Ectodermal cell (in vitro differentiated cells): Measurements from ENCODE around the gene SNX27. TPM values are rescaled to one million over a fixed set of nuclear protein-coding genes. Genes with fewer than 3 reads are reported as not detected.

Experiments used
- H3K27ac ChIP-seq: 2 replicates; pipeline ENCODE4 v1.7.0; 2013; ENCODE audit warnings: mild to moderate bottlenecking, low read depth, low read length; ENCODE audit not compliant: insufficient read depth, poor library complexity, severe bottlenecking
- H3K27me3 ChIP-seq: 2 replicates; pipeline ENCODE4 v1.7.0; 2013; ENCODE audit warnings: mild to moderate bottlenecking, low read length; ENCODE audit not compliant: insufficient read depth, control insufficient read depth, poor library complexity, severe bottlenecking
- H3K36me3 ChIP-seq: one replicate; pipeline ENCODE4 v1.7.0; 2013; ENCODE audit warnings: low read length; ENCODE audit not compliant: control insufficient read depth, insufficient read depth
- H3K4me1 ChIP-seq: one replicate; pipeline ENCODE4 v1.7.0; 2013; ENCODE audit warnings: low read length; ENCODE audit not compliant: control insufficient read depth, insufficient read depth
- H3K4me3 ChIP-seq: 2 replicates; pipeline ENCODE4 v1.7.0; 2013; ENCODE audit warnings: low read depth, low read length, control low read depth; ENCODE audit not compliant: insufficient read depth
- H3K9me3 ChIP-seq: 2 replicates; pipeline ENCODE4 v1.7.0; 2013; ENCODE audit warnings: mild to moderate bottlenecking, low read length, moderate library complexity; ENCODE audit not compliant: control insufficient read depth
- WGBS, 2 experiments: methylation state at CpG; one replicate each; pipeline ENCODE4 v1.1.7; 2013; ENCODE audit warnings: missing lambda C conversion rate in 2 of 2; 5-methylcytosine and 5-hydroxymethylcytosine counted together
- polyA plus RNA-seq, 4 experiments: library from polyadenylated mRNA; stranded (reverse); fragments of 50-300 nt; gene quantifications; one replicate each; pipeline ENCODE4 v1.2.3, GENCODE V29; 2013

The SNX27 gene
- polyA plus RNA-seq (2013, experiment 1 of 4) = 36.7 TPM
- 36.6 TPM for polyA plus RNA-seq (2013, experiment 2 of 4)
- polyA plus RNA-seq (2013, experiment 3 of 4) = 16.4 TPM
- 19.7 TPM for polyA plus RNA-seq (2013, experiment 4 of 4)

DNA sequence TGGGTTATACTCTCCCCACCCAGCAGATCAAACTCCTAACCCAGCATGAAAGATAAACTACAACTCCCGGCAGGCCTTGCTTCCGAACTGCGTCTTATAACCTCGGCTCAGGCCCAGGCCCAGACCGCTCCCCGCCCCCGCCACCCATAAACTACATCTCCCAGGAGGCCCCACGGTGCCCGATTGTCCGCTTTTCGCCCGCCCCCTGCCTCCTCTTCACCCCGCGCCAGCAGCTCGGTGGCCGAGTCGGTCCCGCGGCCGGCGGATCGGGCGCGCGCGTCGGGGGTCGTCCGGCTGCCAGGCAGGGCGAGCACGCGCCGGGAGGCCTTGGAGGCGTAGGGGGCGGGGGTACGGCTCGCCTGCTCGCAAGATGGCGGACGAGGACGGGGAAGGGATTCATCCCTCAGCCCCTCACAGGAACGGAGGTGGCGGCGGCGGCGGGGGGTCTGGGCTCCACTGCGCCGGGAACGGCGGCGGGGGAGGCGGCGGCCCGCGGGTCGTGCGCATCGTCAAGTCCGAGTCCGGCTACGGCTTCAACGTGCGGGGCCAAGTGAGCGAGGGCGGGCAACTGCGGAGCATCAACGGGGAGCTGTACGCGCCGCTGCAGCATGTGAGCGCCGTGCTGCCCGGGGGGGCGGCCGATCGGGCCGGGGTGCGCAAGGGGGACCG lies at the start of gene SNX27:
Gene SNX27, plus strand, starts transcription at position 219 of the 669 bp plus-strand sequence. Its CDS starts 152 bp downstream, at position 371.
- Histone ChIP-seq H3K4me3 (peak within 1 kb of the TSS; percentile 91), H3K36me3 (no peaks in the 10 kb centered on the region), H3K9me3 (no peaks in the 10 kb centered on the region), H3K27ac (peak within 1 kb of the TSS; percentile 30), H3K27me3 (no peaks in the 10 kb centered on the region), H3K4me1 (no peaks in the 10 kb centered on the region)
- 0% methylated on average over 79 of the region's 79 CpGs for WGBS, 2 experiments

DNA sequence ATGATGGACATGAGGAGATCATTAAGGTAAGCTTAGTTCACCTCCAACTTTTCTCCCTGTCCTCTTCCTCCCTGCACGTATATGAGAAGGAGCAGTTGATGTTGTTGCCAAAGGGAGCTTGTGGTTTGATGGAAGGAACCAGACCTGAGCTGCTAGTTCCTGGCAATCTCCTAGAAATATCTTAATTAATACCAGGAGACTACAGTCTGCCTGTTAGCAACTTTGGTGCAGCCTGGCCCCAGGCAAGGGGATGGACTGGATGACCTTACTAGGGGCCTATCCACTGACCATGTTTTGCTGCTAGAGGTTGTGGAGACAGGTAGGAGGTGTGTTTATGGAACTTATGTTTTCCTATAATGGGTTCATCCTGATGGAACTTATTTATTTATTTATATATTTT lies 49.2 kb upstream of the SNX27 start:
- H3K36me3 ChIP-seq = no peaks in the 10 kb centered on the region
- no peak overlapping the region for H3K27ac ChIP-seq
- no CpG with 5 or more reads among the region's 1 CpG for WGBS, 2 experiments
- no peaks in the 10 kb centered on the region for H3K27me3 ChIP-seq
- H3K9me3 ChIP-seq = no peaks in the 10 kb centered on the region
- H3K4me3 ChIP-seq = no peak overlapping the region
- H3K4me1 ChIP-seq = peaks cover 10% of the 10 kb centered on the region

GRCh38 chr1:151563376-151563775 lies 48.5 kb upstream of the SNX27 start:
- Histone ChIP-seq H3K9me3 (no peaks in the 10 kb centered on the region), H3K36me3 (no peaks in the 10 kb centered on the region), H3K4me1 (peaks cover 10% of the 10 kb centered on the region), H3K27ac (no peak overlapping the region), H3K27me3 (no peaks in the 10 kb centered on the region), H3K4me3 (no peak overlapping the region)
- WGBS, 2 experiments = 71% methylated on average over 1 of the region's 2 CpGs; no CpG with 5 or more reads in 1 of the 2 experiments

GRCh38 chr1:151565502-151566189 lies 46.2 kb upstream of the SNX27 start:
- Histone ChIP-seq H3K9me3 (no peaks in the 10 kb centered on the region), H3K27ac (peak overlapping the region; percentile 48), H3K4me3 (no peak overlapping the region), H3K4me1 (peaks cover 10% of the 10 kb centered on the region), H3K27me3 (no peaks in the 10 kb centered on the region), H3K36me3 (no peaks in the 10 kb centered on the region)
- WGBS, 2 experiments = 42 to 56% methylated on average over 5 of the region's 5 CpGs

DNA sequence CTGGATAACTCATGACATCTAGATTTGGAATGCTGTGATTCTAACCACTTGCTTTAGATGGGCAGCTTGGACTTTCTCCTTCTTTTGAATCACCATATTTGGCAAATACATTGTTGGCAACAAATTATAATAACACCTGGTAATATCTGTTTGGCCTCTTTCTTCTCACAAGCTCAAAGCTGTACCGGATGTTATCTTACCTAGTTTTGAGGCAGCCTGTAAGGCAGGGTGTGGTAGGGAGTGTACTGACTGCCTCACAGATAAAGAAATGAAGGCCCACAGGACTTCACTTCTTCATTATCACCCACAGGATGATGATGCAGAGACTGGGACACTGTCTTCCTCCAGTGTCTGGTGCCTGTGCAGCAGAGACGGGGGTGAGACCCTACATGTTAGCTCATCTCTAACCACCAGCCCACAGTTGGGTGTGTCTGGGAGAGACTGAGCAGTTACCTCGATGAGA lies 43.2 kb upstream of the SNX27 start:
- no peaks in the 10 kb centered on the region for H3K27me3 ChIP-seq
- 91 to 98% methylated on average over 3 of the region's 3 CpGs for WGBS, 2 experiments
- H3K36me3 ChIP-seq = no peaks in the 10 kb centered on the region
- H3K4me3 ChIP-seq = no peak overlapping the region
- no peaks in the 10 kb centered on the region for H3K9me3 ChIP-seq
- H3K27ac ChIP-seq = no peak overlapping the region
- peaks cover 10% of the 10 kb centered on the region for H3K4me1 ChIP-seq

DNA sequence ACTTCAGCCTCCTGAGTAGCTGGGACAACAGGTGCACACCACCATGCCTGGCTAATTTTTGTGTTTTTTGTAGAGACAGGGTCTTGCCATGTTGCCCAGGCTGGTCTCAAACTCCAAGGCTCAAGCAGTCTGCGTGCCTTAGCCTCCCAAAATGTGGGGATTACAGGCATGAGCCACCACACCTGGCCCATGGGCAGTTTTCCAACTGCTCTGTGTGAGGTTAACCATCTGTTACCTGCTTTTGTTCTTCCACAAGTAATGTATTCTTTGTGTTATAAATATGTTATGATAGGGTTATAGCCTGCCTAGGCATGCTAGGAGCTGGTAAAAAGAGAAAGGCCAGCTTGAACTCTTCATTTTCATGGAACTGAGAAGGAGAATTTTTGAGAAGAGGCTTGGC lies 41.0 kb upstream of the SNX27 start:
- 92% methylated on average over 1 of the region's 1 CpG for WGBS, 2 experiments
- H3K27ac ChIP-seq = no peak overlapping the region
- H3K9me3 ChIP-seq = no peaks in the 10 kb centered on the region
- no peaks in the 10 kb centered on the region for H3K36me3 ChIP-seq
- H3K27me3 ChIP-seq = no peaks in the 10 kb centered on the region
- no peak overlapping the region for H3K4me3 ChIP-seq
- peaks cover 5% of the 10 kb centered on the region for H3K4me1 ChIP-seq

DNA sequence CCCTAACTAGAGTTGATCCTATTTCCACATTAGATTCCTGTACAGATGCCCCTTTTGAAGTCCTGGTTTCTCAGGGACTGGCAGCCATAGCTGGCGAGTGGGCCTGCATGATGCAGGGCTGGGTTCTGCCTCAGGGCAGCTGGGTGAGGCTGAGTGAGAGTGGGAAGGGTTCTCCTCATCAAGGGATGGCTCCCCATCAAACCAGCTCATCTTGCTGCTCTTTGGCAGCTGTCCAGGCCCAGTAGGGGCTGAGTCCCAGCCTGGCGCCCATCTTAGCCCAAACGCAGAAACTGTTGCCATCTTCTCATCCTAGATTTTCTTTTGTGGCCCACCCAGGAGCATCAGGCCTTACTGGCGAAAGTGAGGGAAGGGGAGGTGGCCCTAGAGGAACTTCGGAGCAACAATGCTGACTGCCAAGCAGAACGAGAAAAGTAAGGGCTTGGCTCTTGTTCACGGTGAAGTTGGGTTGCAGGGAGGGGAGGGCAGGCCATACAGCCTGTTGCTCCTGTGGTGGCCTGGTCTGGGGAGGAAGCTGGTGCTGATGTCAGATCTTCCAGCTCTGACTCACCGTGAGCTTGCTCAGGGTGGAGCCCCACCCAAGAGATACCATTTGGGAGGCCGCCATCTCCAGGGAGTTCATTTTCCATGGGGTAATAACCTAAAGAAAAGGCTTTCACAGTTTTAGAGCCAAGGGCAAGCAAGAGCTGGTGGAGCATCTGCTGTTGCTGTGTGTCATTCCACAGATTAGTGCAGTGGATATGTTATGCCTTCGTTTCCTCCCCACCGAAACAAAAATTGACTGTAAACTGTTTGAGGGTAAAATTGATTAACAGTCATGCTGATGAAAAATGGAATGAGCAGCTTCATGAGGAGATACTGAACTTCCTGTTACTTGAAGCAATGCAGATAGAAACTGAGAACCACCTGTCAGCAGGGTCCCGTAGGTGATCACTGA lies 37.0 kb upstream of the SNX27 start:
- Histone ChIP-seq H3K27me3 (no peaks in the 10 kb centered on the region), H3K36me3 (peaks cover 6% of the 10 kb centered on the region), H3K4me1 (no peaks in the 10 kb centered on the region), H3K27ac (no peak overlapping the region), H3K4me3 (no peak overlapping the region), H3K9me3 (no peaks in the 10 kb centered on the region)
- 95% methylated on average over 12 of the region's 12 CpGs for WGBS, 2 experiments

GRCh38 chr1:151577173-151577572 lies 34.7 kb upstream of the SNX27 start:
- H3K4me1 ChIP-seq = no peaks in the 10 kb centered on the region
- H3K36me3 ChIP-seq = peaks cover 6% of the 10 kb centered on the region
- H3K9me3 ChIP-seq = no peaks in the 10 kb centered on the region
- H3K27ac ChIP-seq = no peak overlapping the region
- H3K4me3 ChIP-seq = no peak overlapping the region
- WGBS, 2 experiments = 83 to 91% methylated on average over 2 of the region's 2 CpGs
- no peaks in the 10 kb centered on the region for H3K27me3 ChIP-seq

DNA sequence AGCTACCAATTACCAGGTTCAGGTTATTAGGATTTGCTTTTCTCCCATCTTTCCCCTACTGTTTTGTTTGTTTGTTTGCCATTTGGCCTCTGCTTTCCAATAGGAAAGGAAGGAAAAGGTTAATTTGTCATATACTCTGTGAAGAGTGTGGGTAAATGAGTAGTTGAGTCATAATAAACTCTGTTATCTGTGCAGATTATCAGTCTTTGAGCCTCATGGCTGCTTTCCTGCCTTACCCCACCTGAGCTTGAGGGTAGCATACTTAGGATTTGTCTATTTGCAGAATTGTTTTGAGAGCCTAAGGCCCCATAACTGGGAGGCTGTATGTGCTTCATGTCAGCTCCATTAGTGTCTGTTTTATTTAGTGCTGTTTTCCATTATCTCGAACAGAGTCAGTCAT lies 32.9 kb upstream of the SNX27 start:
- Histone ChIP-seq H3K27me3 (no peaks in the 10 kb centered on the region), H3K4me1 (no peaks in the 10 kb centered on the region), H3K27ac (no peak overlapping the region), H3K4me3 (no peak overlapping the region), H3K36me3 (peaks cover 6% of the 10 kb centered on the region), H3K9me3 (no peaks in the 10 kb centered on the region)
- no CpG with 5 or more reads among the region's 1 CpG for WGBS, 2 experiments
